Testis (tissue), 3 donors: ENCODE measurements around the gene CHCHD3. TPM values are rescaled to one million over a fixed set of nuclear protein-coding genes. Genes with fewer than 3 reads are reported as not detected.

ENCODE experiments used
- DNase-seq: peaks from one replicate; pipeline ENCODE4 v3.0.0-alpha.2; 2019
- H3K27ac ChIP-seq, 2 donors: fragments of 200-600 bp; sonication (generic); one replicate each; pipeline ENCODE4 v1.5.1; 2019
- H3K27me3 ChIP-seq: fragments of 200-600 bp; sonication (generic); one replicate; pipeline ENCODE4 v1.5.1; 2019
- H3K36me3 ChIP-seq: fragments of 200-600 bp; sonication (generic); one replicate; pipeline ENCODE4 v1.5.1; 2017; ENCODE audit warnings: low read depth; ENCODE audit errors: missing control alignments
- H3K4me1 ChIP-seq: fragments of 200-600 bp; sonication (generic); one replicate; pipeline ENCODE4 v1.5.1; 2019
- H3K4me3 ChIP-seq, 2 donors: fragments of 200-600 bp; sonication (generic); one replicate each; pipeline ENCODE4 v1.5.1; 2017 to 2019
- H3K9me3 ChIP-seq: fragments of 200-600 bp; sonication (generic); one replicate; pipeline ENCODE4 v1.5.1; 2017
- CTCF ChIP-seq, 3 experiments: fragments of 450-650 bp in 2 of 3; fragments of 200-600 bp in 1 of 3; sonication (generic) in 1 of 3; IDR thresholded peaks; one replicate each; pipeline ENCODE4 v1.5.1; 2016 to 2019; ENCODE audit warnings: antibody characterized with exemption in 3 of 3, mild to moderate bottlenecking in 2 of 3, moderate library complexity in 1 of 3
- POLR2A ChIP-seq: fragments of 450-650 bp; IDR thresholded peaks from one replicate; pipeline ENCODE4 v1.6.1; 2017; ENCODE audit warnings: antibody characterized with exemption, mild to moderate bottlenecking, moderate library complexity
- WGBS, 2 donors: methylation state at CpG; one replicate each; pipeline ENCODE4 v1.1.5; 2018; 5-methylcytosine and 5-hydroxymethylcytosine counted together
- intact Hi-C: fragments of 100-400 bp; cut with DNase I; formaldehyde crosslinking; loops from one replicate; pipeline ENCODE4 v1.15.1; 2023; ENCODE audit warnings: low total_unique reads
- polyA plus RNA-seq: library from polyadenylated mRNA; stranded (reverse); fragments of 350-450 nt; fragmentation: Illumina TruSeq; extraction: RNeasy Lipid Tissue Mini Kit (QIAGEN cat#74804); gene quantifications from one replicate; pipeline ENCODE4 v1.2.3, GENCODE V29; 2014; ENCODE audit warnings: low read depth, low replicate concordance; ENCODE audit not compliant: insufficient read depth
- total RNA-seq, 2 donors: library from RNA; depleted of rRNA; stranded (reverse); fragments of >200 nt; gene quantifications; one replicate each; pipeline ENCODE4 v1.2.3, GENCODE V29; 2016

CHCHD3 gene
- total and polyA plus RNA-seq, 3 donors from 2014 or later: 44.0 to 53.0 (median 47.9) TPM

- H3K27ac ChIP-seq: no peak overlapping the region
- H3K4me3 ChIP-seq: no peak overlapping the region
- H3K4me1 ChIP-seq: no peaks in the 10 kb centered on the region
- TF ChIP-seq POLR2A (no peak), CTCF (IDR thresholded peaks at IDR 0.05) (no peak)
- no peaks in the 10 kb centered on the region for H3K36me3 ChIP-seq
- no peaks in the 10 kb centered on the region for H3K27me3 ChIP-seq
- WGBS, 2 donors: 94 to 97% methylated on average over 5 of the region's 5 CpGs
- no peak for DNase-seq
- no peaks in the 10 kb centered on the region for H3K9me3 ChIP-seq
- intact Hi-C loops: no loop called here
Observed at GRCh38 chr7:132856416-132856815, 225.5 kb downstream of the CHCHD3 start.

GRCh38 chr7:132855901-132856300, 226.0 kb downstream of the CHCHD3 start:
- no peaks in the 10 kb centered on the region for H3K36me3 ChIP-seq
- intact Hi-C loops: no loop called here
- H3K4me1 ChIP-seq: no peaks in the 10 kb centered on the region
- WGBS, 2 donors: 94 to 97% methylated on average over 2 of the region's 2 CpGs
- no peak for DNase-seq
- TF ChIP-seq CTCF (IDR thresholded peaks at IDR 0.05) (no peak), POLR2A (no peak)
- no peak overlapping the region for H3K4me3 ChIP-seq
- H3K27me3 ChIP-seq: no peaks in the 10 kb centered on the region
- H3K27ac ChIP-seq: no peak overlapping the region
- no peaks in the 10 kb centered on the region for H3K9me3 ChIP-seq

- WGBS, 2 donors: 90 to 97% methylated on average over 1 of the region's 1 CpG
Observed at GRCh38 chr7:132854238-132854637, 227.7 kb downstream of the CHCHD3 start.

GRCh38 chr7:132847376-132847775, 234.5 kb downstream of the CHCHD3 start:
- no peaks in the 10 kb centered on the region for H3K4me1 ChIP-seq
- WGBS, 2 donors: 85 to 96% methylated on average over 7 of the region's 7 CpGs

More at GRCh38 chr7:132854238-132854637, 227.7 kb downstream of the CHCHD3 start:
- no peaks in the 10 kb centered on the region for H3K9me3 ChIP-seq
- H3K4me1 ChIP-seq: no peaks in the 10 kb centered on the region
- intact Hi-C loops: no loop called here
- H3K27ac ChIP-seq: no peak overlapping the region
- H3K4me3 ChIP-seq: no peak overlapping the region
- no peak for DNase-seq
- TF ChIP-seq POLR2A: no peak
- no peak for TF ChIP-seq CTCF (IDR thresholded peaks at IDR 0.05)
- no peaks in the 10 kb centered on the region for H3K36me3 ChIP-seq
- no peaks in the 10 kb centered on the region for H3K27me3 ChIP-seq

More at GRCh38 chr7:132847376-132847775, 234.5 kb downstream of the CHCHD3 start:
- intact Hi-C loops: no loop called here
- no peak for DNase-seq
- Histone ChIP-seq H3K4me3 (no peak overlapping the region), H3K36me3 (no peaks in the 10 kb centered on the region), H3K27ac (no peak overlapping the region), H3K27me3 (no peaks in the 10 kb centered on the region), H3K9me3 (no peaks in the 10 kb centered on the region)
- no peak for TF ChIP-seq CTCF (IDR thresholded peaks at IDR 0.05)
- no peak for TF ChIP-seq POLR2A
